Esophagus squamous epithelium (tissue), 5 donors: Measurements from ENCODE around the gene CFAP119. TPM values are rescaled to one million over a fixed set of nuclear protein-coding genes. Genes with fewer than 3 reads are reported as not detected.

Experiments
- DNase-seq: peaks from one replicate; lab custom pipeline; 2025; lab: John Stamatoyannopoulos, UW
- H3K27ac ChIP-seq, 4 donors: fragments of 200-600 bp; sonication (generic); one replicate each; pipeline ENCODE4 v1.5.1; 2016 to 2019; ENCODE audit warnings: mild to moderate bottlenecking in 1 of 4
- H3K27me3 ChIP-seq, 4 donors: fragments of 200-600 bp; sonication (generic); 1 replicate in 3 of 4; 2 replicates in 1 of 4; pipeline versions ENCODE4 v1.5.1 to v1.6.0; 2017 to 2021; ENCODE audit warnings: antibody characterized with exemption in 1 of 4
- H3K36me3 ChIP-seq, 3 donors: fragments of 200-600 bp; sonication (generic); one replicate each; pipeline ENCODE4 v1.5.1; 2016 to 2019
- H3K4me1 ChIP-seq, 3 donors: fragments of 200-600 bp; sonication (generic); one replicate each; pipeline ENCODE4 v1.5.1; 2017 to 2019
- H3K4me3 ChIP-seq, 4 donors: fragments of 200-600 bp; sonication (generic); 1 replicate in 3 of 4; 2 replicates in 1 of 4; pipeline ENCODE4 v1.5.1; 2016 to 2019; ENCODE audit warnings: mild to moderate bottlenecking in 2 of 4, moderate library complexity in 1 of 4
- H3K9me3 ChIP-seq, 3 donors: fragments of 200-600 bp; sonication (generic); one replicate each; pipeline ENCODE4 v1.5.1; 2016 to 2019
- CTCF ChIP-seq, 6 experiments: fragments of 450-650 bp in 4 of 6; fragments of 200-600 bp in 2 of 6; sonication (generic) in 2 of 6; IDR thresholded peaks; one replicate each; pipeline ENCODE4 v1.5.1; 2016 to 2019; ENCODE audit warnings: antibody characterized with exemption in 6 of 6, mild to moderate bottlenecking in 4 of 6, moderate library complexity in 4 of 6
- POLR2A ChIP-seq, 4 donors: fragments of 450-650 bp; IDR thresholded peaks; one replicate each; pipeline ENCODE4 v1.6.1; 2017; ENCODE audit warnings: antibody characterized with exemption in 4 of 4, mild to moderate bottlenecking in 4 of 4, moderate library complexity in 3 of 4
- WGBS, 2 donors: methylation state at CpG; one replicate each; pipeline ENCODE4 v1.1.5; 2018; 5-methylcytosine and 5-hydroxymethylcytosine counted together
- intact Hi-C: fragments of 100-400 bp; cut with DNase I; formaldehyde crosslinking; loops from one replicate; pipeline ENCODE4 v1.15.0; 2022
- total RNA-seq, 4 donors: library from RNA; depleted of rRNA; stranded (reverse); fragments of >200 nt; gene quantifications; one replicate each; pipeline ENCODE4 v1.1.0, GENCODE V29; 2016
- donor health status: DM: yes; HTN: yes; CAD: no.

CFAP119 gene
- total RNA-seq, 4 donors from 2014 or later: 1.3 to 5.0 (median 3.4) TPM; not detected in 1

DNA sequence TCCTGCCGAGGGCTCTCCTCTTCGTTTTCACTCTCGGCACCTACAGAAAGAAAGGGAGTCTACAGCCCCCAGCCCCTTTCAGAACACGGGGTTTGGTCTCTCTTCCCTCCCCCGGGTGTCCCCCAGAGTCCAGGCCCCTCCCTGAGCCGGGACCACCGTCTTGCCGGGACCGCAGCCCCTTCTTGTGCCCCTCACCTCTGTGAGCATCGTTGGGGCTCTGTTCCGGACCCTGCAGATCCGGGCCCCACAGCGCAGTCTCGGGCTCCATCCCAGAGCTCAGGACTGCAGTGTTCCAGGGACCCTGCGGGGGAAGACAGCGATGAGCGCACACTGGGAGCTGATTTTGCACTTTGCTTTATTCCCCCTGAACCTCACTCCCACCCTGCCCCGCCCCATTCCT is 22.4 kb upstream of the CFAP119 start:
- WGBS, 2 donors: 82 to 88% methylated on average over 5 to 16 of the region's 18 CpGs
- peaks cover 7 to 41% (median 18%) of the 10 kb centered on the region in 3 donors for H3K36me3 ChIP-seq
- peaks cover 10 to 31% (median 15%) of the 10 kb centered on the region in 3 donors for H3K4me1 ChIP-seq
- no peak overlapping the region for H3K4me3 ChIP-seq
- H3K27me3 ChIP-seq: peaks cover 0 to 5% (median 0%) of the 10 kb centered on the region in 4 donors
- H3K9me3 ChIP-seq: no peaks in the 10 kb centered on the region
- intact Hi-C loops: no loop called here
- no peak overlapping the region for H3K27ac ChIP-seq
- no peak for DNase-seq
- TF ChIP-seq CTCF (IDR thresholded peaks at IDR 0.05) (no peak), POLR2A (IDR thresholded peaks at IDR 0.05) (no peak)

- intact Hi-C loops: no loop called here
- no peak for DNase-seq
- Histone ChIP-seq H3K9me3 (no peaks in the 10 kb centered on the region), H3K4me1 (peaks cover 10 to 35% (median 15%) of the 10 kb centered on the region in 3 donors), H3K36me3 (peaks cover 7 to 41% (median 18%) of the 10 kb centered on the region in 3 donors), H3K27me3 (peaks cover 0 to 5% (median 0%) of the 10 kb centered on the region in 4 donors), H3K4me3 (no peak overlapping the region), H3K27ac (no peak overlapping the region)
- 94 to 97% methylated on average over 5 to 18 of the region's 57 CpGs for WGBS, 2 donors
- TF ChIP-seq CTCF (IDR thresholded peaks at IDR 0.05): no peak
- TF ChIP-seq POLR2A (IDR thresholded peaks at IDR 0.05): no peak
These were observed 21.6 kb upstream of the CFAP119 start for GRCh38 chr16:30783280-30784109.

GRCh38 chr16:30782486-30783279 is 20.8 kb upstream of the CFAP119 start:
- no peak for DNase-seq
- H3K27me3 ChIP-seq: peaks cover 0 to 5% (median 0%) of the 10 kb centered on the region in 4 donors
- intact Hi-C loops: no loop called here
- no peak for TF ChIP-seq POLR2A (IDR thresholded peaks at IDR 0.05)
- no peak for TF ChIP-seq CTCF (IDR thresholded peaks at IDR 0.05)
- no peaks in the 10 kb centered on the region for H3K9me3 ChIP-seq
- peaks cover 7 to 41% (median 18%) of the 10 kb centered on the region in 3 donors for H3K36me3 ChIP-seq
- H3K27ac ChIP-seq: no peak overlapping the region
- WGBS, 2 donors: 93 to 97% methylated on average over 26 to 27 of the region's 63 CpGs
- H3K4me3 ChIP-seq: no peak overlapping the region
- peaks cover 6 to 37% (median 15%) of the 10 kb centered on the region in 3 donors for H3K4me1 ChIP-seq

DNA sequence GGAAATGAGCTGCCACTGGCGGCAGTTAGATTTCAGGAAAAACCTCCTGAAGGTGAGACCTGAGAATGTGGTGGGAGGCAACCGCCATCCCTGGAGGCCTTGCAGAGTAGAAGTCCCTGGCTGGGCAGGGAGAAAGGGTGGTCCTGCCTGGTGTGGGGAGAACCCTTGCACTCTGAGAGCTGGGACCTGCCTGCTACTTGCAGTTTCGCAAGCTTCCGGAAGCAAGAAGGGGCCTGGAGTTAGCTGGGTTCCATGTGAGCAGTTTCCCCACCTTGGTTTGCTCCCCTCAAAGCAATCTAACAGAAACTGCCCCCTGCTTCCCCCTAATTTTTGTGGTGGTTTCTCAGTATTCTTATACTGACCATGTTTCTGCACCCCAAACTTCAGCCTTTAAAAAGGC is 18.7 kb upstream of the CFAP119 start:
- Histone ChIP-seq H3K36me3 (peaks cover 7 to 41% (median 18%) of the 10 kb centered on the region in 3 donors), H3K4me3 (no peak overlapping the region), H3K27ac (no peak overlapping the region), H3K4me1 (peaks cover 7 to 41% (median 16%) of the 10 kb centered on the region in 3 donors), H3K9me3 (no peaks in the 10 kb centered on the region), H3K27me3 (no peaks in the 10 kb centered on the region)
- WGBS, 2 donors: 64 to 82% methylated on average over 2 to 4 of the region's 4 CpGs
- intact Hi-C loops: no loop called here
- no peak for DNase-seq
- TF ChIP-seq POLR2A (IDR thresholded peaks at IDR 0.05) (no peak), CTCF (IDR thresholded peaks at IDR 0.05) (no peak)
